Osteocyte (in vitro differentiated cells): ENCODE measurements around the gene ACAD8. TPM values are rescaled to one million over a fixed set of nuclear protein-coding genes. Genes with fewer than 3 reads are reported as not detected.

Experiments used
- DNase-seq: peaks from one replicate; pipeline ENCODE4 v3.0.0; 2021; ENCODE audit warnings: mixed read lengths; ENCODE audit not compliant: unreplicated experiment; ENCODE audit errors: extremely low spot score
- H3K27ac Mint-ChIP-seq: one replicate; pipeline ENCODE4 v1.8.0; 2021; ENCODE audit warnings: mild to moderate bottlenecking, mixed read lengths; ENCODE audit not compliant: unreplicated experiment
- H3K27me3 Mint-ChIP-seq: one replicate; pipeline ENCODE4 v1.8.0; 2021; ENCODE audit warnings: mixed read lengths; ENCODE audit not compliant: unreplicated experiment
- H3K36me3 Mint-ChIP-seq: one replicate; pipeline ENCODE4 v1.8.0; 2021; ENCODE audit warnings: mixed read lengths; ENCODE audit not compliant: unreplicated experiment
- H3K4me1 Mint-ChIP-seq: one replicate; pipeline ENCODE4 v1.8.0; 2021; ENCODE audit warnings: mixed read lengths; ENCODE audit not compliant: unreplicated experiment
- H3K4me3 Mint-ChIP-seq: one replicate; pipeline ENCODE4 v1.8.0; 2021; ENCODE audit warnings: mild to moderate bottlenecking, moderate library complexity, mixed read lengths; ENCODE audit not compliant: unreplicated experiment
- H3K9me3 Mint-ChIP-seq: one replicate; pipeline ENCODE4 v1.8.0; 2021; ENCODE audit warnings: mixed read lengths; ENCODE audit not compliant: unreplicated experiment
- total RNA-seq: library from RNA; stranded (reverse); gene quantifications from 2 replicates; pipeline ENCODE4 v1.2.1, GENCODE V29; 2021
- TF ChIP-seq, protein P1 (sequence below): fragments of 200-600 bp; sonication (generic); IDR thresholded peaks from 2 replicates; pipeline ENCODE4 v1.5.0; 2021; ENCODE audit warnings: antibody characterized with exemption, mild to moderate bottlenecking, moderate library complexity

The ACAD8 gene
- total RNA-seq, 1 donor from 2014 or later: 25.5 TPM

DNA sequence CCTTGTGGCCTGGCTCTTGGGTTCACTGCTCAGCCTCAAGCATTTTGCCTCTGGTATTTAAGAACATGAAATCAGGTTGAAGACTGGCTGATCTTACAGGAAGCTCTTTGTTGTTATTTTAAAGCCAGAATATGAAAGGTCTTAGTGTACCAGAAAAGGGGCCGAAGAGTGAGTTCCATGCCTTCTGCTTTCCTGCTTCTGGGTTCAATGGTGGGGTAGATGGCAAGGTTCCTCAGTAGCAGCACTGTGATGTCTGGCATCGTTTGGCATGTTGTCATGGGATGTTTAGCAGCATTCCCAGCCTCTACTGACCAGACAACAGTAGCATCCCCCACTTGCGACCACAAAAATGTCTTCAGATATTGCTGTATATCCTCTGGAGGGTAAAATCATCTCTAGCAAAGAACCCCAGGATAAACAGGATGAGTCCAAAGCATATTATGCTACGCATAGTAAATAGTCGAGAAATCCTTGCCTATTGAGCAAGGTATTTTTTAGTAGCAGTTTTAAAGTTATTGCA lies 26.5 kb upstream of the ACAD8 start:
- peak overlapping the region; percentile 45 for H3K4me3 Mint-ChIP-seq
- H3K27ac Mint-ChIP-seq: no peak overlapping the region
- DNase-seq: no peak
- H3K36me3 Mint-ChIP-seq: peaks cover 2% of the 10 kb centered on the region
- TF ChIP-seq, protein P1, sequence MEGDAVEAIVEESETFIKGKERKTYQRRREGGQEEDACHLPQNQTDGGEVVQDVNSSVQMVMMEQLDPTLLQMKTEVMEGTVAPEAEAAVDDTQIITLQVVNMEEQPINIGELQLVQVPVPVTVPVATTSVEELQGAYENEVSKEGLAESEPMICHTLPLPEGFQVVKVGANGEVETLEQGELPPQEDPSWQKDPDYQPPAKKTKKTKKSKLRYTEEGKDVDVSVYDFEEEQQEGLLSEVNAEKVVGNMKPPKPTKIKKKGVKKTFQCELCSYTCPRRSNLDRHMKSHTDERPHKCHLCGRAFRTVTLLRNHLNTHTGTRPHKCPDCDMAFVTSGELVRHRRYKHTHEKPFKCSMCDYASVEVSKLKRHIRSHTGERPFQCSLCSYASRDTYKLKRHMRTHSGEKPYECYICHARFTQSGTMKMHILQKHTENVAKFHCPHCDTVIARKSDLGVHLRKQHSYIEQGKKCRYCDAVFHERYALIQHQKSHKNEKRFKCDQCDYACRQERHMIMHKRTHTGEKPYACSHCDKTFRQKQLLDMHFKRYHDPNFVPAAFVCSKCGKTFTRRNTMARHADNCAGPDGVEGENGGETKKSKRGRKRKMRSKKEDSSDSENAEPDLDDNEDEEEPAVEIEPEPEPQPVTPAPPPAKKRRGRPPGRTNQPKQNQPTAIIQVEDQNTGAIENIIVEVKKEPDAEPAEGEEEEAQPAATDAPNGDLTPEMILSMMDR: no peak
- H3K9me3 Mint-ChIP-seq: no peaks in the 10 kb centered on the region
- H3K27me3 Mint-ChIP-seq: no peaks in the 10 kb centered on the region
- H3K4me1 Mint-ChIP-seq: peaks cover 41% of the 10 kb centered on the region

DNA sequence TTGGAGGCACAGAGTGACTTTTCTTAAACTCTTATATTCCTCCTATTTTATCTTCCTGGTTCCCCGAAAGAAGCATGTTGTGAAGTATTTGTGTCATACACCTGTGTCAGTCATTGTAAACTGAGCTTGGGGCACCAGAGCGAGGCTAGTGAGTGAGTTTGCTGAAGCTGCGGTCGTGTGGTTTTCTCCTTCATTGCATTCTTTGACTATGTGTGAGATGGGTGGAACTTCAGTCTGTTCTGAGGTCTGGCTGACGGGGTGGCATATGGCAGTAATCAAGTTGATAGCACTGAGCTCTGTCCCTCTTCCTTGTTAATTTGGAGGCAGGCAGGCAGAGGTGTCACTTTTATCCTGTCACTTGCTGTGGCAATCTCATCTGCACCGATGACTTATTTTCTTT lies 24.7 kb upstream of the ACAD8 start:
- Mint-ChIP-seq H3K9me3 (no peaks in the 10 kb centered on the region), H3K4me3 (no peak overlapping the region), H3K27me3 (no peaks in the 10 kb centered on the region), H3K36me3 (peaks cover 2% of the 10 kb centered on the region), H3K27ac (peak overlapping the region; percentile 28), H3K4me1 (peaks cover 34% of the 10 kb centered on the region)
- DNase-seq: no peak
- TF ChIP-seq, protein P1: no peak

DNA sequence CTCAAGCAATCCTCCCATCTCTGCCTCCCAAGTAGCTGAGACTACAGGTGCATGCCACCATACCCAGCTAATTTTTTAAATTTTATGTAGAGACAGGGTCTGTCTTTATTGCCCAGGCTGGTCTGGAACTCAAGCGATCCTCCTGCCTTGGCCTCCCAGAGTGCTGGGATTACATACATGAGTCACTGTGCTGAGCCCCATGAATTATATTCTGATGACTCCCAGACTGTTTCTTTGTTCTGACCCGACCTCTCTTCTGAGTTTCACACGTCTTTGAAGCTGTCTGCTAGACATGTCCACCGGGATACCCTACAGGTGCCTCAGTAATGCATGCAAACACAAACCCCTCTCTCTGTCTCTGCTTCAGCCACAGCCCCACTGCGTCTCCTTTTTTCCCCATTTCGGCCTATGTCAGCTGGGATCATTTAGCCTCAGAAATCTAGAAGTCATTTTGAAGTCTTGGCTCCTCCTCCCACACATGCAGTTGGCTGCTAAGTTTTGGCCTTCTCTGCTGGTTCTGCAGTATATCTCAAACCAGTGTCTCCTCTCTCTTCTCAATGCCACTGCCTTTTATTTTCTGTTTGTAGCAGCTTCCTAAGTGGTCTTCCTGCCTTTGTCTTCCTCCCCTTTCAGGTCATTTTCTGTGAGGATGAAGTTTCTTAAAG lies 24.1 kb upstream of the ACAD8 start:
- Mint-ChIP-seq H3K4me1 (peaks cover 32% of the 10 kb centered on the region), H3K27ac (peak overlapping the region; percentile 6), H3K4me3 (no peak overlapping the region)

DNA sequence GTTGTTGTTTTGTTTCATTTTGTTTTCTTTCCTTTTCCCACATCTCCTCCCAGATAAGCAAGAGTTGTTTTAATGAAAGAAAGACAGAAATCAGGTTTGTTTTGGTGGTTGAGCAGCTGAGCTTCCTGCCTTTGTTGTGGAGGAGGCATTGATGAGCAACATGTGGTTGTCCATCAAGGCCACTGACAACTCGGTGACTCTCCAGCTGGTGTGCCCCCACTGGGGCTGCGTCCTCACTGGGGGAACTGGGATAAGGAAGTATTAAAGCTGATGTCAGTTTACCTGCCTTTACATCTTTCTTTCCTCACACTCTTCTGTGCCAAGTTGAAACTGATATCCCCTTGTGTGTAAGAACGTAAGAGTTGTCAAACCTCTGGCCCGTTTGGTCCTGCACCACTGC lies 23.0 kb upstream of the ACAD8 start:
- Mint-ChIP-seq H3K36me3 (peaks cover 7% of the 10 kb centered on the region), H3K9me3 (no peaks in the 10 kb centered on the region), H3K27ac (no peak overlapping the region), H3K4me3 (no peak overlapping the region), H3K27me3 (no peaks in the 10 kb centered on the region), H3K4me1 (peaks cover 32% of the 10 kb centered on the region)
- TF ChIP-seq, protein P1: no peak
- no peak for DNase-seq

More for the DNA sequence above, 24.1 kb upstream of the ACAD8 start:
- H3K27me3 Mint-ChIP-seq: no peaks in the 10 kb centered on the region
- peaks cover 2% of the 10 kb centered on the region for H3K36me3 Mint-ChIP-seq
- TF ChIP-seq, protein P1: no peak
- no peaks in the 10 kb centered on the region for H3K9me3 Mint-ChIP-seq
- DNase-seq: no peak

DNA sequence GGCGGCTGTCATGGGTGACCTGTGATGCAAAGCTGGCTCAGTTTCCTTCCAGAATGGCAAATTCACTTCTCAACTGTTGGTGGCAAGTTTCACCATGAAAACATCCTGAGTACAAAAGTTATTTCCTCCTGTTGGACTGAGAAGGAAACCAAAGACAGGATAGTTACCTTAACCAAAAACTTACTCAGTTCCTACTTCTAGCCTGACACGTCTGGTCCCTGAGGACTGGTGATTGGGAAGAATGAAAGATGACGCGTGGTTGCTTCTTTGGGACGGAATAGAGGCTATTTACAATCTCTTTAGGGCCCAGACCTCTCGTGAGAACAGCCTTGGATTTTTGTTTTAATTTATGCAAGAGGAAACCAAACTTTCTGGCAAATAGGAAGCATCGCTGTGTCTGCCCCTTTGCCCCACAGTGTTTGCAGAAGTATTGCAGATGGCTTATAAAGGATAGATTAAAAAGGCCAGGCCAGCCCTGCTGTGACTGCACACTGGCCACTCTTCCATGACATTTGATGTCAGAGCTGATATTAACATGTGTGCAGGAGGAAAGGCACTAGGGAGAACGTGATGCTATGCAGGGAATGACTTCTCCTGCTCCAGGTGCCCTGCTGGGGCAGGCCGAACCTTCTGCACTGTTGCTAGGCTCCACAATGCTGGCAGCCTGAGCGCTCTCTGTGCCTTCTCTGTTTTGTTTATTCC lies 21.3 kb upstream of the ACAD8 start:
- H3K27ac Mint-ChIP-seq: no peak overlapping the region
- H3K4me1 Mint-ChIP-seq: peaks cover 14% of the 10 kb centered on the region
- peaks cover 11% of the 10 kb centered on the region for H3K36me3 Mint-ChIP-seq
- H3K9me3 Mint-ChIP-seq: no peaks in the 10 kb centered on the region
- H3K4me3 Mint-ChIP-seq: no peak overlapping the region
- no peak for DNase-seq
- TF ChIP-seq, protein P1: no peak
- no peaks in the 10 kb centered on the region for H3K27me3 Mint-ChIP-seq
